SHP77 treated with DMSO at 0.1 percent for 48 hours (cell line): ENCODE data around the gene TGFBI.
A peak's percentile ranks its signal among the peaks of the same experiment; 100 is the strongest.

Source experiments
- DNase-seq: peaks from one replicate; lab custom pipeline; 2025; lab: John Stamatoyannopoulos, UW

Gene TGFBI

GRCh38 chr5:136001466-136001981 lies 27.3 kb upstream of the TGFBI start:
- DNase-seq, result no peak

- no peak for DNase-seq
Observed at GRCh38 chr5:136004436-136004835, 24.4 kb upstream of the TGFBI start.

DNA sequence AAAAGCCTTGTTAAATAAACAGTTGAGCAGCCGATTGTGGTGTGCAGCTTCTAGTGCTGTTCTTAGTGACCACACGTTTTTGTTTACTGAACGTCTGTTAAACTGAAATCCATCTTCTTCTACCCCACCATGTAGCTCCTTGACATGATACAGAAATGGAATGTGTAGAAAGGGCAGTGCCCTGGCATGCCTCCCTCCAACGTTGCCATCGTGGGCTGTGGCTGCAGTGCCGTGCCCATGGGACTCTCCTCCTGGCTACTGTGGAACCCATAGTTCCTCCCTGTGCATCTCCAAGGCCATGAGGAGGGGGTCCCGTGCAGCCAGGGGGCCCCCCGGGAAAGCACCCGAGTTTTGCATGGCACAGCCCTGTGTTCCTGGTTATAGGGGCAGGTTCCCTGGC lies 23.3 kb upstream of the TGFBI start:
- no peak for DNase-seq

GRCh38 chr5:136006164-136006563 lies 22.6 kb upstream of the TGFBI start:
- no peak for DNase-seq

DNA sequence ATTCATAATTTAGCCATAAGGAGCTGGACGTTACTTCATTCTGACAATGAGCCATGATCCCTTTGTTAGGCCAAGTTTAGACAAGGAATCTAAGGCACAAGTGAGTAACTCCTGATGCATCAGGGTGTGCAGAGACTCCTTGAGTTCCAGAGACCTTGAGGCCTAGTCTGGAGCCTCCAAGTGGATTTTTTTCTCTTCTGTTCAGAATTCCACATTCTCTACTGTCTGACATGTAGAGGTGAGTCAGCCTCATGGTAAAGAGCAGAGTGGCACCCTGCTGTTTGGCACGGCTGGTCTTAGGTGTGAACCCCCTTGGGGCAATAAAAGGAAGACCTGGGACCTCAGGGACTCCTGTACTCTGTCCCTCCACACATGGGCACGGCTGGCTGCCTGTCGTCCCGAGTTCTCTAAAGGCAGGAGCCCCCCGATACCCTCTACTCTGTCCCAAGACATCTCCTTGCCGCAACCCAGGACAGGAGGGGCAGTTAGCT lies 22.0 kb upstream of the TGFBI start:
- DNase-seq, result no peak

DNA sequence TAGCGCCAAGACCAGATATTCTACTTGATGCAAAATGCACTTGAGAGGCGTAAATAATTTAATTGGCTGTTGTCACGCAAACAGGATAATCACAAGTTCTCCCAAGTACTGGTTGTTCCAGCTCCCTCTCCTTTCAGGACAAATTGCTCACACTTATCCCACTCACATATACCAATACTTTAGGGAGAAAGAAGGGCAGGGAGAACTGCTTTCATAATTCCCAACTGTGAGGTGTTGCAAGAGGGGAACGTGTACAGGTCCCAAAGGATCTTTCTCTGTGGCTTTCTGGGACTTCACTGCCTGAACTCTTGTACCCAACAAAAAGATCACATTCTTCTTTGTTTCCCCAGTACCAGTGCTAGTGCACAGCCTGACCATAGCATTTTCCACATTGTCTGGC lies 21.5 kb upstream of the TGFBI start:
- no peak for DNase-seq

- no peak for DNase-seq
Observed at GRCh38 chr5:136011414-136012001, 17.3 kb upstream of the TGFBI start.

DNA sequence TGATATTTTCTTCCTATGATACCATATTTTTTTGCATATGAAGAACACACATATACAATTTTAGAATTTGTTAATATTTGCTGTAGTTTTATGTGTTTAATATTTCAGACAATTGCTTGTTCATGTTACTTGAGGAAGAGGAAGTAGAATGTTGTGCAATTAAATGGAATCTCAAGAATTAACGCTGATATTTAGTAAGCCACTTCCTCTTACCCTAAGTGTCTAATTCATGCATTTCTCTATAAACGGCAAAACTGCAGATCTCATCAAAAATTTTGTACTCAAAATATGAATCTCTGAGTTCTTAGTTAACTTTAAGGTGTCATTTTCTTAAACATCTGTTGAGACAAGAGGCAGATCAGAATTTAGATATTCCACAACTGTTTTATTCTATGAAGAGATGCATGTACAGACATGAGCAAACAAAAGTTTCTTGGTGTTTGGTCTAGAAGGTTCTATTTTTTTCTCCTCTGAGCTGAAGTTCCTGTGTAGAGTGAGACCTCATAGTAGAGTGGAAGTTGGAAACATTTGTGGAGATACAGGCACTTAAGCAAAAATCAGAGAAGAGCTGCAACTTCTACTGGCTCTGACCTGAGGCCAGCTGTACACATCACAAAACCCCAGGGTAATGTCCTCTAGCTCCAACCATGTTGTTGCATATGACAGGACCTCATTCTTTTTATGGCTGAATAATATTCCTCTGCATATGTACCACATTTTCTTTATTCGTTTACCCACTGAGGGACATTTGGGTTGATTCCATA lies 16.6 kb upstream of the TGFBI start:
- DNase-seq, result no peak

DNA sequence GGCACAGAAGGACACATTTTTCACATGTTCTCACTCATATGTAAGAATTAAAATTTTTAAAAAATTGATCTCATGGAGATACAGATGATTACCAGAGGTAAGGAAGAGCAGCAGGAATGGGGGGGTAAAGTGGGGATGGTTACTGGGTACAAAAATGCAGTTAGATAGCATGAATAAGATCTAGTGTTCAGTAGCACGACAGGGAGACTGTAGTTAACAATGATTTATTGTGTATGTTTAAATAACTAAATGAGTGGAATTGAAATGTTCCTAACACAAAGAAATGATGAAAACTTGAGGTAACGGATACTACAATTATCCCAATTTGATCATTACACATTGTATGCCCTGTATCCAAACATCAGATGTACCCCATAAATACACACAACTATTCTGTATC lies 15.2 kb upstream of the TGFBI start:
- DNase-seq, result no peak

DNA sequence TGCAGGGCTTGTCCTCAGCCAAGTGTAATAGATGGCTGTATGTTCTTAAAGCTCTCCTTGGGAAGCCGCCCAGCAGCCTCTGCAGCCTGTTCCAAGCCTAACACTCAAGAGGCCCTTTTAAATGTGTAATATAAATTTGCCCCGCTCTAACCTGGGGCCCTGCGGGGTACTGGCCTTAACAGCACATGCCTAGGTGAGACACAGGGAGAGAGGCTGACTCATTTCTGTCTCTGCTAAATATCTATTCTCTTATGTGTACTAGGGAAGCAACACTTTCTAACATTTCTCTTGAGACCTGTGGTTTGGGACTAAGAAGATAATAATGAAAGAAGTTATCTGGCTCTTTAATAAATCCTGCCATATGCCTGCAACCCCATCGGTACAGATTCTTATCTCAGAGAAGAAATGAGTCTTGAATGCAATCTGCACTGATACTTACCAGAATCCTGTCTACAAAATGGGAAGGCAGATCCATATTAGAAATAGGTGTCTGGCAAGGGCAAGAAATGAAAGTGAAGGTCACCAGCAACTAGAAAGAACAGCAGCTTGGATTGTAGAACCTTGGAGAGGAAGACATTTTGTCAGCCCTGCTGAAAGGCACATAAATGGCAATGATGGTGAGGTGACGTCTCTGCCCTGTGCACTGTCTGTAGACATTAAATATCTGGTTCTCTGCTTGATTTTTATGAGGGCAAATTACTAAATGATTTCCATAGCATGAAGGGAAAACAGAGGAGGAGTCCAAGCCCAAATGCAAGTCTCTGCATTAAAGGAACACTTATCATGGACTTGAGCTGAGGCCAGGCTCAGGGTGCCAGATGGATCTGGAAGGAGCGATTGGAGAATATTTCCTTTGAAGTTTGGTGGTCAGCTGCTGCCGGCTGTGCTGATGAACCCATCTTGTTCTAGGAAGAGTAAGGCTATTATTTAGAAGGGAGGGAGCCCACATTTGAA lies 14.5 kb upstream of the TGFBI start:
- no peak for DNase-seq

GRCh38 chr5:136015003-136015375 lies 13.8 kb upstream of the TGFBI start:
- DNase-seq, result no peak

GRCh38 chr5:136015966-136016650 lies 12.7 kb upstream of the TGFBI start:
- no peak for DNase-seq

GRCh38 chr5:136016945-136017530 lies 11.8 kb upstream of the TGFBI start:
- DNase-seq, result no peak

GRCh38 chr5:136018814-136019783 lies 9.7 kb upstream of the TGFBI start:
- DNase-seq, result no peak

DNA sequence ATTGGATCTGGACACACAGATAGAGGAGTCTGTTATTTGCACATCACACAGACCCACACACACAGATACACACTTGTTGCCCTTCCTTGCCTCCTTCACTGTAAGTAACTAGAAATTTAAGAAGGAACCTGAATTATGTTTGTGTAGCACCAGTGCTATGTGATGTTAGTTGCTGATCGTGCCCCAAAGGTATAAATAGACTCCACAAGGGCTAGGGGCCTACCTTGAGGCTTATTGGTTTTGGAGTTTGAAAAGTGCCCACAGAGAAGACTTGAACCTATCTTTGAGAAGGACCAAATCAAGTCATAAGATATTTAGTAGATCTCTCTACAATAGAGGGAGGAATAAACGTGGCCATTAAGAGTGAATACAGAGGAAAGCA lies 8.8 kb upstream of the TGFBI start:
- no peak for DNase-seq

- peak; percentile 27 for DNase-seq
Observed at GRCh38 chr5:136020383-136021015, 8.3 kb upstream of the TGFBI start.

DNA sequence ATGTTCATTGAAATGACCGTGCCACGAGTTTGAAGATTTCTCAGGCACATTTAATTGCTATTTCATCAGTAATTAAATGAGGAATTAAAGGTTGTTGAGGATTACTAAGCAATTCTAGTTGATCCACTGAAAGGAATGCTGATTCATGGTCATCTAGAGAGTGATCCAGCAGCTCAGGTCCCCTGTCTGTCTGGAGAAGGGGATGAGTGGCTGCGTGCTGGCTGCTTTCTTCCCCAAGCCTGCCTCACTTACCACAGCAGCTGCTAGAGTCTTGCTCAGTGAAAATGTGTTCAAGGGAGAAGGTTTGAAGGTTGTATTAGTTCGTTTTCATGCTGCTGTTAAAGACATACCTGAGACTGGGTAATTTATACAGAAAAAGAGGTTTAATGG lies 7.8 kb upstream of the TGFBI start:
- no peak for DNase-seq

GRCh38 chr5:136022965-136023364 lies 5.8 kb upstream of the TGFBI start:
- no peak for DNase-seq

- DNase-seq, result no peak
Observed at GRCh38 chr5:136023958-136024541, 4.7 kb upstream of the TGFBI start.
